Mucosa of rectum (tissue), 2 donors: Measurements from ENCODE around the gene SLC35A4.
"Not testable (repeated sequence)": the region's sequence is repeated elsewhere in the genome, so short reads cannot be mapped to it uniquely, and the experiment has no call there.

Experiments used
- H3K27ac ChIP-seq, 2 donors: one replicate each; pipeline ENCODE4 v1.7.0; 2013; ENCODE audit warnings: inconsistent platforms in 2 of 2, low read depth in 2 of 2, low read length in 2 of 2
- H3K27me3 ChIP-seq, 2 donors: one replicate each; pipeline ENCODE4 v1.7.0; 2013; ENCODE audit warnings: low read length in 2 of 2; ENCODE audit not compliant: control insufficient read depth in 2 of 2, insufficient read depth in 2 of 2
- H3K36me3 ChIP-seq, 2 donors: one replicate each; pipeline ENCODE4 v1.7.0; 2013; ENCODE audit warnings: low read length in 2 of 2; ENCODE audit not compliant: control insufficient read depth in 2 of 2, insufficient read depth in 2 of 2
- H3K4me1 ChIP-seq, 2 donors: one replicate each; pipeline ENCODE4 v1.7.0; 2013; ENCODE audit warnings: low read length in 2 of 2, mild to moderate bottlenecking in 1 of 2; ENCODE audit not compliant: control insufficient read depth in 2 of 2, insufficient read depth in 2 of 2
- H3K4me3 ChIP-seq, 2 donors: one replicate each; pipeline ENCODE4 v1.7.0; 2013; ENCODE audit warnings: low read length in 2 of 2
- H3K9ac ChIP-seq, 2 donors: one replicate each; pipeline ENCODE4 v1.7.0; 2013; ENCODE audit warnings: low read length in 2 of 2, low read depth in 1 of 2, mild to moderate bottlenecking in 1 of 2
- H3K9me3 ChIP-seq, 2 donors: one replicate each; pipeline ENCODE4 v1.7.0; 2013; ENCODE audit warnings: low read length in 2 of 2; ENCODE audit not compliant: control insufficient read depth in 2 of 2
- donor health status: healthy.
- donor health status: Normal muscosa, but diverticular disease.

The SLC35A4 gene

GRCh38 chr5:140600096-140600495 lies 35.5 kb downstream of the SLC35A4 start:
- Histone ChIP-seq H3K9me3 (no peaks in the 10 kb centered on the region), H3K27me3 (no peaks in the 10 kb centered on the region), H3K27ac (peak overlapping the region in 1 of 2 donors; percentile 14), H3K4me3 (no peak overlapping the region), H3K9ac (no peak overlapping the region), H3K36me3 (no peaks in the 10 kb centered on the region), H3K4me1 (peaks cover 3 to 11% of the 10 kb centered on the region in 2 donors)

- no peak overlapping the region for H3K4me3 ChIP-seq
- no peaks in the 10 kb centered on the region for H3K36me3 ChIP-seq
- H3K9ac ChIP-seq: no peak overlapping the region
- H3K27ac ChIP-seq: peak overlapping the region in 1 of 2 donors; percentile 9
- no peaks in the 10 kb centered on the region for H3K27me3 ChIP-seq
- peaks cover 0 to 3% of the 10 kb centered on the region in 2 donors for H3K4me1 ChIP-seq
- H3K9me3 ChIP-seq: no peaks in the 10 kb centered on the region
Observed at GRCh38 chr5:140602147-140602546, 37.5 kb downstream of the SLC35A4 start.

GRCh38 chr5:140603446-140603698 lies 38.7 kb downstream of the SLC35A4 start:
- H3K27me3 ChIP-seq, H3K27ac ChIP-seq, H3K36me3 ChIP-seq, H3K9me3 ChIP-seq, H3K9ac ChIP-seq, H3K4me3 ChIP-seq, H3K4me1 ChIP-seq: not testable (repeated sequence)

GRCh38 chr5:140603734-140604133 lies 39.1 kb downstream of the SLC35A4 start:
- no peaks in the 10 kb centered on the region for H3K36me3 ChIP-seq
- no peak overlapping the region for H3K4me3 ChIP-seq
- H3K9ac ChIP-seq: no peak overlapping the region
- H3K4me1 ChIP-seq: peaks cover 0 to 9% of the 10 kb centered on the region in 2 donors
- no peak overlapping the region for H3K27ac ChIP-seq
- no peaks in the 10 kb centered on the region for H3K27me3 ChIP-seq
- H3K9me3 ChIP-seq: no peaks in the 10 kb centered on the region

GRCh38 chr5:140605879-140606278 lies 41.3 kb downstream of the SLC35A4 start:
- Histone ChIP-seq H3K27ac (no peak overlapping the region), H3K27me3 (no peaks in the 10 kb centered on the region), H3K9me3 (no peaks in the 10 kb centered on the region), H3K4me3 (no peak overlapping the region), H3K36me3 (no peaks in the 10 kb centered on the region), H3K9ac (no peak overlapping the region), H3K4me1 (peaks cover 8 to 22% of the 10 kb centered on the region in 2 donors)

GRCh38 chr5:140607031-140607430 lies 42.4 kb downstream of the SLC35A4 start:
- no peaks in the 10 kb centered on the region for H3K27me3 ChIP-seq
- no peaks in the 10 kb centered on the region for H3K9me3 ChIP-seq
- peaks cover 10 to 27% of the 10 kb centered on the region in 2 donors for H3K4me1 ChIP-seq
- H3K27ac ChIP-seq: no peak overlapping the region
- H3K9ac ChIP-seq: no peak overlapping the region
- H3K36me3 ChIP-seq: no peaks in the 10 kb centered on the region
- no peak overlapping the region for H3K4me3 ChIP-seq

GRCh38 chr5:140608722-140609121 lies 44.1 kb downstream of the SLC35A4 start:
- Histone ChIP-seq H3K36me3 (no peaks in the 10 kb centered on the region), H3K4me3 (no peak overlapping the region), H3K27me3 (no peaks in the 10 kb centered on the region), H3K9me3 (no peaks in the 10 kb centered on the region), H3K9ac (no peak overlapping the region), H3K4me1 (peaks cover 11 to 27% of the 10 kb centered on the region in 2 donors), H3K27ac (peak overlapping the region; percentile 86 to 89)

GRCh38 chr5:140609126-140609525 lies 44.5 kb downstream of the SLC35A4 start:
- H3K4me3 ChIP-seq: no peak overlapping the region
- no peaks in the 10 kb centered on the region for H3K9me3 ChIP-seq
- peak overlapping the region; percentile 86 to 89 for H3K27ac ChIP-seq

GRCh38 chr5:140611020-140611521 lies 46.4 kb downstream of the SLC35A4 start:
- H3K4me1 ChIP-seq: peaks cover 11 to 27% of the 10 kb centered on the region in 2 donors
- no peaks in the 10 kb centered on the region for H3K9me3 ChIP-seq
- H3K27ac ChIP-seq: peak overlapping the region; percentile 46 to 49
- no peak overlapping the region for H3K9ac ChIP-seq
- no peaks in the 10 kb centered on the region for H3K27me3 ChIP-seq
- no peaks in the 10 kb centered on the region for H3K36me3 ChIP-seq
- no peak overlapping the region for H3K4me3 ChIP-seq

More at GRCh38 chr5:140609126-140609525, 44.5 kb downstream of the SLC35A4 start:
- peaks cover 11 to 27% of the 10 kb centered on the region in 2 donors for H3K4me1 ChIP-seq
- no peaks in the 10 kb centered on the region for H3K27me3 ChIP-seq
- no peak overlapping the region for H3K9ac ChIP-seq
- H3K36me3 ChIP-seq: no peaks in the 10 kb centered on the region
